ENCODE data around the gene ARHGAP45.

GRCh38 chr19:1125601-1126467 lies 58.9 kb downstream of the ARHGAP45 start:
- TF ChIP-seq POLR2A (IDR thresholded peaks at IDR 0.05) = no peak
- TF ChIP-seq, protein P1, sequence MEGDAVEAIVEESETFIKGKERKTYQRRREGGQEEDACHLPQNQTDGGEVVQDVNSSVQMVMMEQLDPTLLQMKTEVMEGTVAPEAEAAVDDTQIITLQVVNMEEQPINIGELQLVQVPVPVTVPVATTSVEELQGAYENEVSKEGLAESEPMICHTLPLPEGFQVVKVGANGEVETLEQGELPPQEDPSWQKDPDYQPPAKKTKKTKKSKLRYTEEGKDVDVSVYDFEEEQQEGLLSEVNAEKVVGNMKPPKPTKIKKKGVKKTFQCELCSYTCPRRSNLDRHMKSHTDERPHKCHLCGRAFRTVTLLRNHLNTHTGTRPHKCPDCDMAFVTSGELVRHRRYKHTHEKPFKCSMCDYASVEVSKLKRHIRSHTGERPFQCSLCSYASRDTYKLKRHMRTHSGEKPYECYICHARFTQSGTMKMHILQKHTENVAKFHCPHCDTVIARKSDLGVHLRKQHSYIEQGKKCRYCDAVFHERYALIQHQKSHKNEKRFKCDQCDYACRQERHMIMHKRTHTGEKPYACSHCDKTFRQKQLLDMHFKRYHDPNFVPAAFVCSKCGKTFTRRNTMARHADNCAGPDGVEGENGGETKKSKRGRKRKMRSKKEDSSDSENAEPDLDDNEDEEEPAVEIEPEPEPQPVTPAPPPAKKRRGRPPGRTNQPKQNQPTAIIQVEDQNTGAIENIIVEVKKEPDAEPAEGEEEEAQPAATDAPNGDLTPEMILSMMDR (IDR thresholded peaks at IDR 0.05 in 4 of 5, conservative IDR thresholded peaks at IDR 0.05 in 1 of 5) = no peak

Data from gastrocnemius medialis (tissue), 4 donors.